LHCN-M2 (cell line): ENCODE measurements around the gene DNAJC3. TPM values are rescaled to one million over a fixed set of nuclear protein-coding genes. Genes with fewer than 3 reads are reported as not detected.
"Not testable (repeated sequence)": the region's sequence is repeated elsewhere in the genome, so short reads cannot be mapped to it uniquely, and the experiment has no call there.

Experiments used
- DNase-seq: peaks from one replicate; pipeline ENCODE4 v3.0.0-alpha.2; 2012; ENCODE audit warnings: low read depth
- total RNA-seq: library from RNA; depleted of rRNA; stranded (reverse); fragments of >200 nt; gene quantifications from 2 replicates; pipeline ENCODE4 v1.2.3, GENCODE V29; 2014

The DNAJC3 gene
- total RNA-seq, 1 experiment from 2014 or later = 43.2 TPM

DNA sequence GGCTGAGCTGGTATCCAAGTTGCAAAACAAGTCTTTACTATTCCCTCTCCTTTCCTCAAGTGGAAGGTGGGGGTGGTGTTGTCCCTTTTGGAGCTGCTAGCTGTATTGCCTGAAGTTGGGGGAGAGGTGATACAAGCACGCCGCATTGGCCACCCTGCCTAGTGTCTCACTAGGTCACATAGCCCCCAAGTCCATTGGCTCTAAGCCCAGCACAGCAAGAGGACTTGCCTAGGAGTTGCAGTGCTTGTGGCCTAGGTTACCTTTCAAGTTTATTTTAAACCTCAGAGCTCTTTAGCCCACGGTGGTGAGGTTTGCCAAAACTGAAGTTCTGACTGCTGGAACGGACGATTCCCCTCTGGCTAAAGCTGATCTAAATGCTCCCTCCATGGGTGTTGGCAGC is 5.3 kb upstream of the DNAJC3 start:
- no peak for DNase-seq

DNA sequence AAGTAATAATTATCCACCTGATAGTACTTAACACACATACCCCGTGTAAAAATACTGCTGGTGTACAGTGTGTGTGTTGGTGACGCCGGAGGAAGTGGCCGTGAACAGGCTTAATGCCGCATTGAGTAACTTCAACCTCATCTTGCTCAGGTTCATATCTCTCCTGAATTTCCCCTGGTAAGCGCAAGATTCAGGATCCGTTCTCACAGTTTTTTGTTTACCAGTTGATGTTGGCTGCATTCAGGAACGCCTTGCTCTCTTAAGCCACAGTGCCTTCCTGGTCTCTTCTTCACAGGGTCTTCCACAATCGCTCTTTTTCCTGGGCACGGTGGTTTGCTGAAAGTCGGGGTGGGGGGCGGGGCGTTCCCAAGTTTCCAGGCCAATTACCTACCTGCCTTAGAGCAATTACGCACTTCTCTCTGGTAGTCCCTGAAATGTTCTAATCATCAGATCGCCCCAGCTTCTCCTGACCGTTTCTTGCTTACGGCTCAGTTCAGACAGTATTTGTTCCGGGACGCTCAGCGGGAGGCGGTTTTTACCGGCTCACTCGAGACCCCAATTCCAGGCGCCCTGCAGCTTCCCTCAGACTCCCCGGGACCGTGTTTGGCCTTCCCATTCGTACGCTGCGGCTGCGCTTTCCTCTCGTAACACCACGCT is 706 bp upstream of the DNAJC3 start:
- DNase-seq = peak; percentile 16

DNA sequence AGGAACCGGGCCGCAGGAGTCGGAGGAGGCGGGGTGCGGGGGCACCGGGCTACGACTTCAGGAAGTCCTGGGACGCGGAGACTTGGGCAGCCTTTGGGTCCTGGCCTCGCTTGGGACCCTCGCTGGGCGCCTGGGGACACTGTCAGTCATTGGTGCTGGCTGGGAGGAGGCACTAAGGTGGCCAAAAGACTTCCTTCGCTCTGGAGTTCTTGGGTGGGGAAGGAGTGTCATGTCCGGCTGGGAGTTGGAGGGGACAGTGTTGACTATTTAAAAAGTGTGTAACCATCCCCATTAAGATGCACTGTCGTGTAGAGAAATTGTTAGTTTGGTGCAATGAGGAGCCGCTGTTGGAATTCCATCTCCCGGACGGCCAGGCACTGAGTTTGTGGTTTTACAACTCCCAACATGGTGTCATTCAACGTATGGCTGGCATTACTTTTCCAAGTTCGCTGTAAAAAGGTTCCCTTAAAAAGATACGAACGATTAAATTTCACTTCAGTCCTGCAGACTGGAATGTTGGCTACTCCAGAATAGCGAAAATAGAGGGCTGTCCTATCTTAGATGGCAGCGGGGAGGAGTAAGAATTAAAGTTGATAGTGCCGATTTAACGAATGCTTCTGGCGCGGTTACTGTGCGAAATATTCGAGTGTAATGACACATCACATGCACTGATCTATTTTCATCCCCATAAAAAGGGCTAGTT is 776 bp downstream of the DNAJC3 start:
- DNase-seq = peak; percentile 41

DNA sequence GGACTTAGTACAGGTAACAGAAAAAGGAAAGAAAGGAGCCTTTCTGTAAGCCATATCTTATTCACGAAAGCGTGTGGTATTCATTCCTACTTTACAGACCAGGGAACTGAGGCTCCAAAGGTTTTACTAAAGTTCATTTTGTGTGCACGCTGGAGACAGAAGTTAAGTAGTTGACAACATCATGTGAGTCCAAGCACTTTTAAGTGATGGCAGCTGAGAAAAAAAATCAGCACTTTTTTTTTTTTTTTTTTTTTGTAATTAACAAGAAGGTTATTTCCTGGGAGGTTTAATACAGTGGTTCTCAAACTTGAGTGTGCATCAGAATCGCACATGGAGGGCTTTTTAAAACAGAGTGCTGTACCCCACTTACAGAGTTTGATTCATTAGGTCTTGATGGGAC is 2.0 kb downstream of the DNAJC3 start:
- DNase-seq = no peak

DNA sequence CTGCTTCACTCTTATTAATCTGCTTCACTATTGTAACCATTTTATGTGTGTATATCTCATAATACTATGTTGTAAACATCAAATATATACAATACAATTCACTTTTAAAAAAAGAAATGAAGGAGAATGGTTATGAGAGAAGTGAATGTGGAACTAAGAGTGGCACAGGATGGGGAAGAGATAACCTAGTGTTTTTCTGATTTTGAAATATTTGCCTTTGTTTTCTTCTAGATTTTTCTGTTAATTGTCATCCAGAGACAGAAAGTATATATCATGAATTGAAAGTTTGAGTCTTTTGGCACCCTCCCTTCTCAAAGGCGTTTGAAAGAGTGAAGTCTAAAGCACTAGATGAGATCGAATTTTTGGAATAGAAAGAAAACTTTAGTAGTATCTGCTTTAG is 2.8 kb downstream of the DNAJC3 start:
- DNase-seq = no peak

DNA sequence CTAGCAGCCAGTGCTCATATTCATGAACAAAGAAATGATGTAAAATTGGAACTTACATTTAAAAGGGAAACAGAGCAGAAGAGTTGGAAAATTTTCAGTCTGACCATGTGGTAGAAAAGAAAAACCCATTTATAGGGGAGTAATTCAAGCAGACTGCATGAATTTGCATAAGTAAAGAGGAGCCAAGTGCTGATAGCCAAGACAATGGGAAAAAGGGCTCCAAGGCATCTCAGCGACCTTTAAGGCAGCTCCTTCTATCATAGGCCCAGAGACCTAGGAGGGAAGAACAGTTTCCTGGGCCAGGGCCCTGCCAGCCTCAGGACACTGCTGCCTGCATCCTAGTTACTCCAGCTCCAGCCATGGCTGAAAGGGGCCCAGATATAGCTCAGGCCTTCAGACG is 7.5 kb downstream of the DNAJC3 start:
- DNase-seq = no peak

GRCh38 chr13:95684960-95685359 is 8.0 kb downstream of the DNAJC3 start:
- not testable (repeated sequence) for DNase-seq

- DNase-seq = no peak
These were observed 12.6 kb downstream of the DNAJC3 start for GRCh38 chr13:95689582-95689926.

GRCh38 chr13:95690986-95691385 is 14.0 kb downstream of the DNAJC3 start:
- DNase-seq = not testable (repeated sequence)

DNA sequence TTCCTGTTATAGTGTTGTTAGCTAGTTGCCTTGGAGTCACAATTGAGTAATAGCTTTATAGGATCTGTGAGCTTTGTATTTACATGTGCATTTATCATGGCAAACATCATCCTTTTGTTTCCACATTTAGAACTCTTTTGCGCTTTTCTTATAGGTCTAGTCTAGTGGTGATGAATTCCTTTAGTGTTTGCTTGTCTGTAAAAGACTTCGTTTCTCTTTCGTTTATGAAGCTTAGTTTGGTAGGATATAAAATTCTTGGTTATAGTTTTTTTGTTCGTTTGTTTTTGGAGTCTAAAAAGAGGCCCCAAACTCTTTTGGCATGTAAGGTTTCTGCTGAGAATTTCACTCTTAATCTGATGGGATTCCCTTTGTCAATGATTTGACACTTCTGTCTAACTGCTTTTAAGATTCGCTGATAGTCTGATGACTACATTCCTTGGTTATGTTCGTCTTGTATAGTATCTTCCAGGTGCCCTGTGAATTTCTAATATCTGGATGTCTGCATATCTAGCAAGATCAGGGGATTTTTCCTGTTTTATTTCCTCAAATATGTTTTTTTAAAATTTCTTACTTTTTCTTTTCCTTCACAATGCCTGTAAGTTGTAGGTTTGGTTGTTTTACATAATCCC is 20.2 kb downstream of the DNAJC3 start:
- DNase-seq = no peak

- no peak for DNase-seq
These were observed 21.3 kb downstream of the DNAJC3 start for GRCh38 chr13:95698047-95698749.

GRCh38 chr13:95703576-95703975 is 26.6 kb downstream of the DNAJC3 start:
- no peak for DNase-seq

DNA sequence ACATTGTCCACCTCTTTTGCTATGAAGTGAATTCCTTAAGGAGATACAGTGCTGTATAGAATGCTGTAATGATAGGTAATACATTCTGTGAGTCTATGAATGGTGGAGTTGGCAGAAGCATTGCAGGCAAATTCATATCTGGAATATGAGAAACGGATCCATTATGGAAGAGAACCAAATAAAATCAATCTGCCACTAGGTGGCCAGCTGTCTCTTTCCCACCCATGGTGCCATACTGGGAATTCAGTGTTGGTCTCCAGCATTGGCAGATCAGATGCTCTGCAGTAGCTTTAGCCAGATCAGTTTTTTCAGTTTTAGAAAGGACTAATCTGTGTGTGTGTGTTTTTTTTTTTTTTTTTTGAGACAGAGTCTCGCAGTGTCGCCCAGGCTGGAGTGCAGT is 27.6 kb downstream of the DNAJC3 start:
- DNase-seq = peak; percentile 54

DNA sequence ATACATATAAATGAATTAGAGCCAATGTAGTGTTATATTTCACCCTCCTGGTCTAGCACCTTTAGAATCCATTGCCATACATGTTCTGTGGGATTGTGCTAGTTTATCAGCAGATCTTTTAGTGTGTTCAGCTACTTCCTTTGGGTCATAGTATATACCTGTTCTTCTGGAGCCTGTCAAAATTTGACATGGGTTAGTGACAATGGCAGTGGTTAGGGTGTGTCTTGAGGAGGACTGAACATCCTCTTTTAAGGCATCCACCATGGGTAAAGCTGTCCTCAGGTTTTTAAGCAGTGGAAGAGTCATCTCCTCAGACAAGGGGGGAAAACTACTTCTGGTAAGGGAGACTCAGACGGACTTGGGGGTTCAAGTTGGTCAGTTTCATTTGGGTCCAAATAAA is 29.4 kb downstream of the DNAJC3 start:
- DNase-seq = no peak

- DNase-seq = no peak
These were observed 30.1 kb downstream of the DNAJC3 start for GRCh38 chr13:95707035-95707434.

DNA sequence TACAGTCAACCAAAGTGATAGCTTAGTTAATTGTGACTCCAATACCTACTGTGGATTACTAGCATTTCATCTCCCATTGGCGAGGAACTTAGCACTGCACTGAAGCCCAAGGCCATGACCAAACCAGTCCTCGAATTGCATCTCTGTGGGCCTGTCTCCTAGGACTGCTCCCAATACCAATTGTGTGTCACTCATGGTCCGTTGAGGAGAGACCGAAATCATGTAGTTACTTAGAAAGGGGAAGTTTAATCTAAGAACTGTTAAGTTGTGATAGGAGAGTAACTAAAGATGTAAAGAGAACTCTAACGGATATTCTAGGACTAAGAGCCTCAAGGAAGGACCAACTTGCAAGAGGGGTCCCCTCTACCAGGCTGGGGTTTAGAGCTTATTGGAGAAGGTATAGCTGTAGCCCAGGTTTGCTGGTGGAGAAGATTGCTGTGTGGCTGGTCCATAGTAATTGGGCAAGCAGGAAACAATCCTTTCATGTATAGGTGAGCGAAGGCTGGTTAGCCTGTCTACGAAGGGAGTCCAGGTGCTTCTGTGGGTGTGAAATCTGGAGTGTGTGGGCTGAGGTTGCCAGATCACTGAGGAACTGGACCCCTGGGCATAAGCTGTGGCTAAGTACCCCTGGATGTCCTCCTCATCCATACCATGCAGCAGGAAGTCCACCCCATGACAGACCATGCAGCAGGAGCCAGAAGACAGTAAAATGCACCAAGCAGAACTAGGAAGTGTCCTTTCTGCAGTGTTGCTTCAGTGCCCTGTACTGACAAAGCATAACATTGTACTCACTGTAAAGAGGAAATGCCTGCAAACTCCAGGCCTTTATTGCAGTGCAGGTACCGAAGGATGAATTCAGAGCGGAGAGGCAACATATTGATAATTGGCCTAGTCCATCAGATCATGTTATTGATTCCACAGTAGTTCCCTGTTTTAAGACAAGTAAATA is 30.8 kb downstream of the DNAJC3 start:
- DNase-seq = no peak

GRCh38 chr13:95708391-95708774 is 31.4 kb downstream of the DNAJC3 start:
- no peak for DNase-seq

GRCh38 chr13:95708811-95709500 is 32.0 kb downstream of the DNAJC3 start:
- DNase-seq = no peak

- peak; percentile 65 for DNase-seq
These were observed 33.4 kb downstream of the DNAJC3 start for GRCh38 chr13:95710313-95710712.

DNA sequence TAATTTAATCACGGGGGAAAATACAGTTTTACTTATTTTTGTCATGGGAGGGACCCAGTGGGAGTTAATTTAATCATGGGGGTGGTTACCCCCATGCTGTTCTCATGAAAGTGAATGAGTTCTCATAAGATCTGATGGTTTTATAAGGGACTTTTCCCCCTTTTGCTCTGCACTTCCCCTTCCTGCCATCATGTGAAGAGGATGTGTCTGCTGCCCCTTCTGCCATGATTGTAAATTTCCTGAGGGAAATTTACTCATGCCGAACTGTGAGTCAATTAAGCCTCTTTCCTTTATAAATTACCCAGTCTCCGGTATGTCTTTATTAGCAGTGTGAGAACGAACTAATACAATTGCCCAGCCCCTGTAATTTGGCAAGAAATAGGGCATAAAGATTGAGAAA is 35.9 kb downstream of the DNAJC3 start:
- DNase-seq = not testable (repeated sequence)

GRCh38 chr13:95713651-95714050 is 36.7 kb downstream of the DNAJC3 start:
- DNase-seq = peak; percentile 42
